NCI-H2029 (cell line): ENCODE data around the gene DUS4L.

Experiments used
- DNase-seq: peaks from one replicate; lab custom pipeline; 2025; lab: John Stamatoyannopoulos, UW

Gene DUS4L

GRCh38 chr7:107580716-107581383, 17.1 kb downstream of the DUS4L start:
- DNase-seq = no peak

- DNase-seq = no peak
Measured at GRCh38 chr7:107581387-107582013, 17.7 kb downstream of the DUS4L start.

GRCh38 chr7:107582875-107583274, 19.1 kb downstream of the DUS4L start:
- DNase-seq = no peak

- DNase-seq = no peak
Measured at GRCh38 chr7:107584716-107585115, 20.9 kb downstream of the DUS4L start.

GRCh38 chr7:107588529-107589130, 24.9 kb downstream of the DUS4L start:
- no peak for DNase-seq

GRCh38 chr7:107591421-107591820, 27.6 kb downstream of the DUS4L start:
- no peak for DNase-seq

GRCh38 chr7:107592361-107593024, 28.7 kb downstream of the DUS4L start:
- DNase-seq = no peak

- no peak for DNase-seq
Measured at GRCh38 chr7:107593025-107593410, 29.2 kb downstream of the DUS4L start.

- DNase-seq = no peak
Measured at GRCh38 chr7:107594961-107595737, 31.4 kb downstream of the DUS4L start.

GRCh38 chr7:107596881-107597581, 33.3 kb downstream of the DUS4L start:
- no peak for DNase-seq

- DNase-seq = no peak
Measured at GRCh38 chr7:107597582-107597916, 33.8 kb downstream of the DUS4L start.

GRCh38 chr7:107597953-107598352, 34.2 kb downstream of the DUS4L start:
- no peak for DNase-seq

GRCh38 chr7:107599262-107599661, 35.5 kb downstream of the DUS4L start:
- no peak for DNase-seq

GRCh38 chr7:107600816-107601215, 37.0 kb downstream of the DUS4L start:
- DNase-seq = no peak

- no peak for DNase-seq
Measured at GRCh38 chr7:107605218-107605815, 41.5 kb downstream of the DUS4L start.

GRCh38 chr7:107606303-107606702, 42.5 kb downstream of the DUS4L start:
- DNase-seq = no peak

GRCh38 chr7:107609811-107610261, 46.1 kb downstream of the DUS4L start:
- DNase-seq = no peak

- no peak for DNase-seq
Measured at GRCh38 chr7:107610323-107610722, 46.6 kb downstream of the DUS4L start.

GRCh38 chr7:107613439-107613838, 49.7 kb downstream of the DUS4L start:
- no peak for DNase-seq

- DNase-seq = no peak
Measured at GRCh38 chr7:107613948-107614347, 50.2 kb downstream of the DUS4L start.

- DNase-seq = peak; percentile 9
Measured at GRCh38 chr7:107614425-107614824, 50.7 kb downstream of the DUS4L start.
